ENCODE measurements around the gene GRN. TPM values are rescaled to one million over a fixed set of nuclear protein-coding genes. Genes with fewer than 3 reads are reported as not detected.
"Not testable (repeated sequence)": the region's sequence is repeated elsewhere in the genome, so short reads cannot be mapped to it uniquely, and the experiment has no call there.

GRN gene
- total and polyA plus RNA-seq, 8 donors: 31.8 to 644 (median 196) TPM

- H3K36me3 ChIP-seq: no peaks in the 10 kb centered on the region
- peaks cover 8 to 25% (median 20%) of the 10 kb centered on the region in 4 donors for H3K4me1 ChIP-seq
- TF ChIP-seq, protein P1, sequence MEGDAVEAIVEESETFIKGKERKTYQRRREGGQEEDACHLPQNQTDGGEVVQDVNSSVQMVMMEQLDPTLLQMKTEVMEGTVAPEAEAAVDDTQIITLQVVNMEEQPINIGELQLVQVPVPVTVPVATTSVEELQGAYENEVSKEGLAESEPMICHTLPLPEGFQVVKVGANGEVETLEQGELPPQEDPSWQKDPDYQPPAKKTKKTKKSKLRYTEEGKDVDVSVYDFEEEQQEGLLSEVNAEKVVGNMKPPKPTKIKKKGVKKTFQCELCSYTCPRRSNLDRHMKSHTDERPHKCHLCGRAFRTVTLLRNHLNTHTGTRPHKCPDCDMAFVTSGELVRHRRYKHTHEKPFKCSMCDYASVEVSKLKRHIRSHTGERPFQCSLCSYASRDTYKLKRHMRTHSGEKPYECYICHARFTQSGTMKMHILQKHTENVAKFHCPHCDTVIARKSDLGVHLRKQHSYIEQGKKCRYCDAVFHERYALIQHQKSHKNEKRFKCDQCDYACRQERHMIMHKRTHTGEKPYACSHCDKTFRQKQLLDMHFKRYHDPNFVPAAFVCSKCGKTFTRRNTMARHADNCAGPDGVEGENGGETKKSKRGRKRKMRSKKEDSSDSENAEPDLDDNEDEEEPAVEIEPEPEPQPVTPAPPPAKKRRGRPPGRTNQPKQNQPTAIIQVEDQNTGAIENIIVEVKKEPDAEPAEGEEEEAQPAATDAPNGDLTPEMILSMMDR (IDR thresholded peaks at IDR 0.05): no peak
- TF ChIP-seq POLR2AphosphoS5 (IDR thresholded peaks at IDR 0.05): no peak
- no peak for TF ChIP-seq POLR2A (IDR thresholded peaks at IDR 0.05)
- TF ChIP-seq EP300 (IDR thresholded peaks at IDR 0.05): no peak
- H3K27ac ChIP-seq: no peak within 1 kb of the TSS
- intact Hi-C loops (cut with DNase I; ENCODE audit: low total_unique reads): no loop called here
- WGBS, 5 donors: 7 to 35% (median 15%) methylated on average over 1 of the region's 1 CpG
- no peaks in the 10 kb centered on the region for H3K9me3 ChIP-seq
- DNase-seq: no peak
- H3K27me3 ChIP-seq: peaks cover 0 to 21% (median 17%) of the 10 kb centered on the region in 3 donors
- no peak within 1 kb of the TSS for H3K4me3 ChIP-seq
These were observed 44.2 kb downstream of the GRN start, which contains the start of gene ITGA2B for GRCh38 chr17:44389281-44389680. ITGA2B (minus strand) TSS chr17:44389649; CDS start chr17:44389473, 176 bp downstream.

DNA sequence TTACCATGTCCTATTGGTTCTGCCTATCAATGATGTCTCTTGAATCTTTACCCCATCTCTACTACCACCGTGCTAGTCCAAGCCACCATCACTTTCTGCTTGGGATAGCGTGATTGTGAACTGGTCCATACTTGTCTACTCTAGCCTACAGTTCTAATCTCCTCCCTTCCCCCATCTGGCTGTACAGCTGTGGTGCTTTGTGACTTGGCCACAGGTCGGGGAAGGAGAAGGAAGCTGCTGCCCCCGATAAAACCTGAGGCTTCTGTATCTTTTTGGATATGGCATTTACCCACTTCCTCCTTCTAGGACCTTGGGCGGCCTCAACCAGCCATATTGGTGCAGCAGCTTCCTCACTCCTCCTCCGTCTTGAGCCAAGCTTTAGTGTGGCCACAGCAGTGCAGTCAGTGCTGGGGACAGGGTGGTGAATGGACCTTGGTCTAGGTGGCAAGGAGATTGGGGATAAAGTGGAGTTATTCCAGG lies 44.7 kb downstream of the GRN start:
- peaks cover 8 to 21% (median 15%) of the 10 kb centered on the region in 4 donors for H3K4me1 ChIP-seq
- no peaks in the 10 kb centered on the region for H3K36me3 ChIP-seq
- H3K4me3 ChIP-seq: no peak overlapping the region
- WGBS, 5 donors: 78 to 87% (median 80%) methylated on average over 6 of the region's 6 CpGs
- no peak for TF ChIP-seq EP300 (IDR thresholded peaks at IDR 0.05)
- no peak for TF ChIP-seq POLR2AphosphoS5 (IDR thresholded peaks at IDR 0.05)
- TF ChIP-seq, protein P1 (IDR thresholded peaks at IDR 0.05): no peak
- no peak for TF ChIP-seq POLR2A (IDR thresholded peaks at IDR 0.05)
- DNase-seq: no peak
- H3K27me3 ChIP-seq: peaks cover 0 to 16% (median 12%) of the 10 kb centered on the region in 3 donors
- no peaks in the 10 kb centered on the region for H3K9me3 ChIP-seq
- intact Hi-C loops (cut with DNase I; ENCODE audit: low total_unique reads): no loop called here
- no peak overlapping the region for H3K27ac ChIP-seq

DNA sequence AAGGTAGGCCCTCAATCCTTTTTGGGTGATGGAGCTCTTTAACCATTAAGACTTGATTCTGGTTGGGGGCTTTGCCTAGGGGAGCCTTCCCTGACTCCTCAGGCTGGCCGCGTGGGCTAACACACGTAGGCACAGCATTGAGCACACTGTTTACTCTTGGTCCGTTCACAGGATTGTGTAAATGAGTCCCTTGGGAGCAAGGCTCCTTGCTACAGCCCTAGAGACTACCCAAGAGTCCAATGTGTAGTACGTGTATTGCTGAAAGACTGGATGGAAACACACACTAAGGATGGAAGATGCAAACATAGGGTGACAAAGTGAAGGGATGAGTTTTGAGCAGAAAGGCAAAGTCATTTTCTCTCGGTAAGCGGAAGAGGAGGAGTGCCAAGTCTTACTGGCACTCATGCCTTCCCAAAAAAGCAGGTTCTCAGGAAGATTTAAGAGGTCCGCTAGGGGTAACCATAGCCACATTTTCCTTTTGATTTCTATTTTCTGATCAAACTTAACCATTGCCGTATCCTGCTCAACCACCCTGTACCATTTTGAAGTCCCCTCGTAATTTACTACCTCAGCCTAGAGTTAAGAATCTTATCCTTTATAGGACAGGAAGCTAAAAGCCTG lies 45.3 kb downstream of the GRN start:
- 72 to 80% (median 74%) methylated on average over 10 of the region's 10 CpGs for WGBS, 5 donors

GRCh38 chr17:44394112-44394511 lies 49.0 kb downstream of the GRN start:
- H3K27ac ChIP-seq; DNase-seq; intact Hi-C loops (cut with DNase I; ENCODE audit: low total_unique reads); H3K4me3 ChIP-seq; H3K9me3 ChIP-seq; H3K27me3 ChIP-seq; H3K4me1 ChIP-seq: not testable (repeated sequence)
- H3K36me3 ChIP-seq: peaks cover 19 to 34% (median 24%) of the 10 kb centered on the region in 4 donors
- WGBS, 5 donors: 90 to 96% (median 93%) methylated on average over 9 of the region's 9 CpGs

More for the DNA sequence above, 45.3 kb downstream of the GRN start:
- H3K4me1 ChIP-seq: peaks cover 8 to 15% (median 9%) of the 10 kb centered on the region in 4 donors
- DNase-seq: no peak
- no peak overlapping the region for H3K27ac ChIP-seq
- H3K36me3 ChIP-seq: peaks cover 0 to 2% (median 0%) of the 10 kb centered on the region in 4 donors
- no peak for TF ChIP-seq POLR2AphosphoS5 (IDR thresholded peaks at IDR 0.05)
- no peak for TF ChIP-seq EP300 (IDR thresholded peaks at IDR 0.05)
- TF ChIP-seq, protein P1 (IDR thresholded peaks at IDR 0.05): no peak
- no peak for TF ChIP-seq POLR2A (IDR thresholded peaks at IDR 0.05)
- H3K27me3 ChIP-seq: peaks cover 0 to 10% (median 10%) of the 10 kb centered on the region in 3 donors
- intact Hi-C loops (cut with DNase I; ENCODE audit: low total_unique reads): no loop called here
- H3K4me3 ChIP-seq: no peak overlapping the region
- H3K9me3 ChIP-seq: no peaks in the 10 kb centered on the region

- no peak overlapping the region for H3K4me3 ChIP-seq
- H3K27ac ChIP-seq: no peak overlapping the region
- intact Hi-C loops (cut with DNase I; ENCODE audit: low total_unique reads): no loop called here
- H3K4me1 ChIP-seq: peaks cover 0 to 4% (median 0%) of the 10 kb centered on the region in 4 donors
- TF ChIP-seq, protein P1 (IDR thresholded peaks at IDR 0.05): no peak
- TF ChIP-seq EP300 (IDR thresholded peaks at IDR 0.05): no peak
- no peak for TF ChIP-seq POLR2AphosphoS5 (IDR thresholded peaks at IDR 0.05)
- no peak for TF ChIP-seq POLR2A (IDR thresholded peaks at IDR 0.05)
- H3K9me3 ChIP-seq: no peaks in the 10 kb centered on the region
- H3K36me3 ChIP-seq: peaks cover 25 to 41% (median 32%) of the 10 kb centered on the region in 4 donors
- DNase-seq: no peak
- 92 to 99% (median 97%) methylated on average over 2 of the region's 2 CpGs for WGBS, 5 donors
- no peaks in the 10 kb centered on the region for H3K27me3 ChIP-seq
These were observed 49.7 kb downstream of the GRN start for GRCh38 chr17:44394833-44395232.
